HUES6 (cell line): ENCODE results near the gene MYO3B.
"Not testable (repeated sequence)": the region's sequence is repeated elsewhere in the genome, so short reads cannot be mapped to it uniquely, and the experiment has no call there.

Source experiments
- H3K27ac ChIP-seq: 2 replicates; pipeline ENCODE4 v1.7.0; 2013; ENCODE audit warnings: low read depth, mild to moderate bottlenecking, low read length, inconsistent platforms
- H3K27me3 ChIP-seq: 2 replicates; pipeline ENCODE4 v1.6.1; 2013; ENCODE audit warnings: low read length; ENCODE audit not compliant: control insufficient read depth, insufficient read depth
- H3K36me3 ChIP-seq: 2 replicates; pipeline ENCODE4 v1.6.1; 2013; ENCODE audit warnings: low read length; ENCODE audit not compliant: control insufficient read depth, insufficient read depth
- H3K4me1 ChIP-seq: 2 replicates; pipeline ENCODE4 v1.6.1; 2013; ENCODE audit warnings: low read length; ENCODE audit not compliant: control insufficient read depth, insufficient read depth
- H3K4me3 ChIP-seq: 2 replicates; pipeline ENCODE4 v1.5.1; 2013; ENCODE audit warnings: low read depth, low read length
- H3K9ac ChIP-seq: one replicate; pipeline ENCODE4 v1.6.1; 2013; ENCODE audit warnings: mild to moderate bottlenecking, low read length
- H3K9me3 ChIP-seq: 2 replicates; pipeline ENCODE4 v1.6.1; 2013; ENCODE audit warnings: low read depth, low read length; ENCODE audit not compliant: control insufficient read depth, insufficient read depth

The MYO3B gene

DNA sequence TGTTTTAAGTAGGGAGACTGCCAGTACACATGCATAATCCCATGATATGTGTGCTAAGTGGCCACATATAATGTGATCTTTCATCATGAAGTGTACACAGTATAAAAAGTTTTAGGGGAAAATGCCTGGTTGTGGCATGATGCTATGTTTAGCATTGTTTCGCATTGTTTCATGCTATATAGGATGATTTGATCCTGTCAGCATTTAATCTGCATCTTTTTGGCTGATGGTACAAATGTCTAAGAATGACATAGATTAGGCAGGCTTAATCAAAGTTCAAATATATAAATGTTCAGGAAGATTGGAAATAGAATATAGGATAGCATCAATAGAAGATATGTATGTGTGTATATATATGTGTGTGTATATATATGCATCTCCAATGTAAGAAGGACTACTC is 83.6 kb downstream of the MYO3B start:
- H3K36me3 ChIP-seq: no peaks in the 10 kb centered on the region

DNA sequence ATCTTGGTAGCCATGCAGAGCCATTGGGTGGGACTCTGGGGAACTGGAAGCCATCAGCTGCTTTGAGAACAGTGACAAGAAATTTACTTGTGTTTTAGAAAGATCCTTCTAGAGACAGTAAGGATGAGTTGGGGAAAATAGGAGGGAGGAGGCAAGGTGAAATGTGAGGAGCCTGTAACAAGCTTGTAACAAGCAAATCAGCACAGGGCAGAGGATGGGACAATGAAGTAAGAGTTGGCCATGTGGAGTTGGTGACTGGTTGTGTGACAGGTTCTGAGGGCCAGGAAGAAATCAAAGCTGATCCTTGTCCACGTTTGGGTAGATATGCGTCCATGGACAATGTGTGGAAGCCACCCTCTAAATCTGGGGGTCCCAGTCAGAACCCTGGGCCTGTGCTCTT is 84.4 kb downstream of the MYO3B start:
- H3K27me3 ChIP-seq: no peaks in the 10 kb centered on the region

More for the DNA sequence above, 83.6 kb downstream of the MYO3B start:
- H3K4me1 ChIP-seq: peaks cover 17% of the 10 kb centered on the region; the same call in 1 of the 2 replicates
- peaks cover 18% of the 10 kb centered on the region for H3K9me3 ChIP-seq
- no peak overlapping the region for H3K27ac ChIP-seq
- H3K9ac ChIP-seq: no peak overlapping the region
- no peaks in the 10 kb centered on the region for H3K27me3 ChIP-seq
- no peak overlapping the region for H3K4me3 ChIP-seq

DNA sequence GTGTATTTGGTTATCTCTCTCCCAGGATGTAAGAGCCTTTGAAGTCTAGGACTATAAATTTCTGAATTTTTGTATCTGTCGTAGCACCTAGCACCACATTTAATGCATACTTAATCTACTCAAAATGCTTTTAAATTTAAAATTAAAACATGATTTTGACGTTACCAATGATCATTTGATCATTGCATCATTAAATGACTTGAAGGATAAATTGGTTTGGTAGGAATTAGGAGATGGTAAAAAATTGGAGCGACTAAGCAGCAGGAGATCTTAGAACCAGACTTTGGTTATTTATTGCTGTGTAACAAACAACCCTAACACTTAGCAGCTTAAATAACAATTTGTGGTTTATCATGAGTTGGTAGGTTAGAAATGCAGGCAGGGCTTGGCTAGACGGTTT is 84.9 kb downstream of the MYO3B start:
- Histone ChIP-seq H3K9me3 (peaks cover 18% of the 10 kb centered on the region), H3K36me3 (no peaks in the 10 kb centered on the region), H3K9ac (peak overlapping the region; percentile 13), H3K4me3 (no peak overlapping the region), H3K27ac (peak overlapping the region; percentile 42; the same call in 1 of the 2 replicates), H3K4me1 (peaks cover 17% of the 10 kb centered on the region; the same call in 1 of the 2 replicates), H3K27me3 (no peaks in the 10 kb centered on the region)

More for the DNA sequence above, 84.4 kb downstream of the MYO3B start:
- H3K36me3 ChIP-seq: no peaks in the 10 kb centered on the region
- H3K9ac ChIP-seq: no peak overlapping the region
- H3K9me3 ChIP-seq: peaks cover 18% of the 10 kb centered on the region
- no peak overlapping the region for H3K27ac ChIP-seq
- H3K4me1 ChIP-seq: peaks cover 17% of the 10 kb centered on the region; the same call in 1 of the 2 replicates
- no peak overlapping the region for H3K4me3 ChIP-seq

DNA sequence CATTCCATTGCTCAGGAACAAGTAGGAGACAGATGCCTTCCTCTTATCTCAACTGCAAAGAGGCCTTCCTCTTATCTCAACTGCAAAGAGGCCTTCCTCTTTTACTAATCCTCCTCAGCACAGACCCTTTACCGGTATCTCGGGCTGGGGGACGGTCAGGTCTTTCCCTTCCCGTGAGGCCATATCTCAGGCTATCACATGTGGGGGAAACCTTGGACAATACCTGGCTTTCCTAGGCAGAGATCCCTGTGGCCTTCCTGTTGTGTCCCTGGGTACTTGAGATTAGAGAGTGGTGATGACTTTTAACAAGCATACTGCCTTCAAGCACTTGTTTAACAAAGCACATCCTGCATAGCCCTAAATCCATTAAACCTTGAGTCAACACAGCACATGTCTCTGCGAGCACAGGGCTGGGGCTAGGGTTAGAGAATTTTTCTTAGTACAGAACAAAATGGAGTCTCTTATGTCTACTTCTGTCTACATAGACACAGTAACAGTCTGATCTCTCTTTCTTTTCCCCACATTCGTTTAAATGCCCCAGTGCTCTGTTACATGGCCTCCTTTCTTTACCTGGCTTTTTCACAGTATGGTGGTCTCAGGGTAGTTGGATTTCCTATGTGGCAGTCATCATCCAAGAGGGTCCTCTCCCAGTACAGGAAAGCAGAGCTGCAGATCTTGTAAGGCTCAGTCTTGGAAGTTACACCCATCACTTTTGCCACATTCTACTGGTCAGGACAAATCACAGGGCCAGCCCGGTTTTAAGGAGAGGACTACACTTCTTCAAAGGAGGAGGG is 86.0 kb downstream of the MYO3B start:
- not testable (repeated sequence) for H3K4me3 ChIP-seq, H3K36me3 ChIP-seq, H3K27me3 ChIP-seq, H3K27ac ChIP-seq
- Histone ChIP-seq H3K9me3 (peaks cover 18% of the 10 kb centered on the region), H3K9ac (peak overlapping the region; percentile 31), H3K4me1 (peaks cover 17% of the 10 kb centered on the region; the same call in 1 of the 2 replicates)

DNA sequence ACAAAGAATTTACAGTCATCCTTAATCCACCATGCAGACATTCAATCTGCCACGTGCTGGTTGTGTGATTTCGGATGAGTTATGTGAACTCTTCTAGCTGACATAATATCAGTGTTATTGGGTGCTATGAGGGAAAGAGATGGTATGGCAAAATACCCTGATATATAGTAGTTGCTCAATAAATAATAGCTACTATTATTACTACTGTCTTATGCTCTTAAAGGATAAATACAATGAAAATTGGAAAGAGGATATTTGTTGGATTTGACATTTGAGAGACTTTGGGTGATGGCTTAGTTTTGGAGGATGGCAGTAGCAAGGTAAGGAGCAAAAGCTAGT is 86.5 kb downstream of the MYO3B start:
- Histone ChIP-seq H3K27ac (no peak overlapping the region; the same call in 1 of the 2 replicates), H3K4me1 (peaks cover 17% of the 10 kb centered on the region; the same call in 1 of the 2 replicates), H3K27me3 (no peaks in the 10 kb centered on the region), H3K9ac (no peak overlapping the region), H3K4me3 (no peak overlapping the region), H3K36me3 (no peaks in the 10 kb centered on the region), H3K9me3 (peaks cover 18% of the 10 kb centered on the region)

DNA sequence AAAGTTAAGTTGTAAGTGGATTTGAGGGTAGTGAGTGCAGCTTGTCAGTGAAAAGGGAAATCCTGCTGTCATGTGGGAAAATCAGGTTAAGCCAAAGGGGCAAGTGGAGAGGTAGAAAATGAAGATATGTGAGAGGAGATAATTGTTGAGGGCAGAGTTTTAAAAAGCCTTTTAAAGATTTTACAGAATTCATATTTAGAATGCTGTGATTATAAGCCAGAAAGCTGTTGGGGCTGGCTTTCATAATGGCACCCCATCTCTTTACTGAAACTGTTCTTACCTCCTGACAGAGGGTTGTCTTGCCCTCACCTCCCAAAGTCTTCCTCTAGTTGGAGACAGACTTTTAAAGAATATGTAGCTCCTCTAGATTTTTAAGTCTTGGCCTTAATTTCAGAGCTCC is 86.9 kb downstream of the MYO3B start:
- Histone ChIP-seq H3K9me3 (peaks cover 18% of the 10 kb centered on the region), H3K27ac (no peak overlapping the region; the same call in 1 of the 2 replicates), H3K27me3 (no peaks in the 10 kb centered on the region), H3K4me1 (peaks cover 17% of the 10 kb centered on the region; the same call in 1 of the 2 replicates), H3K36me3 (no peaks in the 10 kb centered on the region), H3K4me3 (no peak overlapping the region), H3K9ac (no peak overlapping the region)

DNA sequence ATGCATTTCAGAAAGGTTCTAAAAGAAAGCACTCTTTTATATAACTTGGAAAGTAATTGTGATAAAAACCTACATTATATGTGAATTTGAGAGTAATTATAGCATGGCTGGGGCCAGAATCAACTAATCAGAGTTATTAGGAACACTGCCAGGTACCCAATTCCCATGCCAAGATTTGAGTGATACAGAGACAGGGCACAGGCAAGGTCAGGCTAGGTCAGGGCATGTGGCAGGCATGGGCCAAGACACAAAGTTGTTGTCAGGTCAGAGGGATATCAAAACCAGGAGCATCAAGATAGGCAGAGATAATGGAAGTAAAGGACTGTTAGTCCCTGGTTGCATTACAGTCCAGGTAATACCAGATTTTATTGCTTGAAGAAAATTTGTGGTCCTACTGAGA is 87.4 kb downstream of the MYO3B start:
- no peak overlapping the region; the same call in 1 of the 2 replicates for H3K27ac ChIP-seq
- H3K27me3 ChIP-seq: no peaks in the 10 kb centered on the region
- peaks cover 17% of the 10 kb centered on the region; the same call in 1 of the 2 replicates for H3K4me1 ChIP-seq
- peaks cover 17% of the 10 kb centered on the region for H3K9me3 ChIP-seq
- no peak overlapping the region for H3K9ac ChIP-seq
- H3K36me3 ChIP-seq: no peaks in the 10 kb centered on the region
- no peak overlapping the region for H3K4me3 ChIP-seq

DNA sequence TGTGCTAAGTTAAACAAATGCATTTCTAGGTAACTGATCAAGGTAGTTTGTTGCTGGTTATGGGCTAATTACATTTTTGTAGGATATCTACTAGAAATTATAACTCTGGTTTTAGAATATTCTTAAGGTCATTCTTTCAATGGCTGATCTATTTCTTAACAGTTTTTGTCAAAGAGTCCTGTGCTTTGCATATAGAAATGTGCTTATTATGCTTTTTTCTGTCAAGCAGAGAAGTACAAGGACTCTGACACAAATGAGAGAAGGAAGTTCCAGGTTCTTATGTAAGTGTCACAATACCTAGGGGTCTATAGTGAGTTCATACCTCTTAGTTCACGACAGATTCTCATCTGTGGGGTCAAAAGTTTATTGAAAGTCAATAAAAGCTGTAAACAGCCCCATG is 88.4 kb downstream of the MYO3B start:
- Histone ChIP-seq H3K36me3 (no peaks in the 10 kb centered on the region), H3K9me3 (peaks cover 12% of the 10 kb centered on the region; the same call in 1 of the 2 replicates), H3K27ac (no peak overlapping the region), H3K4me3 (no peak overlapping the region), H3K27me3 (no peaks in the 10 kb centered on the region), H3K4me1 (peaks cover 17% of the 10 kb centered on the region; the same call in 1 of the 2 replicates), H3K9ac (no peak overlapping the region)

DNA sequence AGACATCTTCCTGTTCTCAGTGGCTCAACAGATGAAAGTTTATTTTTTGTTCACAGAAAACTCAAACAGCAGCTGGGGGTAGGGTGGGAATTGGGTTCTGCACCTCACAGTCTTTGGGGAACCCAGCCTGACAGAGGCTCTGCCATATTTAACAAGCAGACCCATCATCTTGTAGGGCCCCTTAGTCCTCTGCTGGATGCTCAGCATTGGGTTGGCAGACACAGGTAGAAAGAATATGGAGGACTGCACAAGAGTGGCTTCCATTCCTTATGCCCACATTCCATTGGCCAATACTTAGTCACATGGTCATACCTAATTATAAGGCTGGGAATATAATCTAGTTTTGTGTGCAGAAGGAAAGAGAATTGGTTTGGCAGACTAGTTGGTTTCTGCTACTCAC is 89.1 kb downstream of the MYO3B start:
- Histone ChIP-seq H3K4me3 (no peak overlapping the region), H3K36me3 (no peaks in the 10 kb centered on the region), H3K9ac (no peak overlapping the region), H3K27me3 (no peaks in the 10 kb centered on the region), H3K9me3 (peaks cover 5% of the 10 kb centered on the region; the same call in 1 of the 2 replicates), H3K27ac (no peak overlapping the region), H3K4me1 (peaks cover 17% of the 10 kb centered on the region; the same call in 1 of the 2 replicates)

DNA sequence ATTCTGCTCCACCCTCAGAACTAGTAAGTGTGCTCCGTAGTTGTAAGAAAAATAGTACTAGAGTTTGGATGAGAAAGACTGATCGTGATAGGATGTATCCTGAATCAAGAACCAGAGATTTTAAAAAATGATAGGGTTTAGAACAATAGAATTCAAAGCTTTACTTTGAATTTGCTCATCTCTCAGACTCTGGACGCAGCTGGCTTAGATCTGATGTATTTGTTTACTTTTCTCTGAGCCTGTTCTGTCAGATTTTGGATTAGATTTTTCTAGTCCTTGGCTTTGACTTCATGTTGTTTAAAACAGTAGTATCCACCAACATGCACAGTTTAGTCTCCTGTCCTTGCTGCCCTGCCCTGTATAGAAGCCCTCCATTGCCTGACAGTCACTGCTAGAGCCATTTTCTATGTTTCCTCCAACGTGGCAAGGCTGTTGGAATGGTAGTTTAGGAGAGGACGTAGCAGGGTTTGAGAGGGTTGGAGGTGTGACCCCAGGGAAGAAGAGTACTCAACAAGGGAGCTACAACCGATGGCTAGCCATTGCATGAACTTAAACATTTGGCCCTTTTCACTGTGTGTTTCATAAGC is 92.4 kb downstream of the MYO3B start:
- no peaks in the 10 kb centered on the region for H3K4me1 ChIP-seq
- no peak overlapping the region for H3K27ac ChIP-seq
- no peaks in the 10 kb centered on the region for H3K36me3 ChIP-seq
- no peaks in the 10 kb centered on the region for H3K27me3 ChIP-seq
- no peaks in the 10 kb centered on the region for H3K9me3 ChIP-seq
- H3K9ac ChIP-seq: no peak overlapping the region
- H3K4me3 ChIP-seq: no peak overlapping the region

DNA sequence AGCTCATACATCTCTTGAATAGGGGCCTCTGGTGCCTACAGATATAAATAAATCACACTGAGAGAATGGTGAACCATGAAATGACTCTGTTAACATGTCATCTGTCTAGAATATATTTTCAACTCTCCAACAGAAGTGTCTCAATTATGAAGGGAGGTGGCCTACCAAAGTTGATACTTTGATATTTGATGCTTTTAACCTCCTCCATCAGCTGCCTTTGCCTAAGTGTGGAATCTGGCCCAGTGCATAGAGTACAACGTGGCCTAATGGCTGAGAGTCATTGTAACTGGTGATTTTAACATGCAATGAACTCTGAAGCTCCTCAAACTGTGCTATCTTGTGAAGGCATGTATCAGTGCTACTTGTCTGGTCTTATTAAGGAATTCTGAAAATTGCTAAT is 93.4 kb downstream of the MYO3B start:
- Histone ChIP-seq H3K36me3 (no peaks in the 10 kb centered on the region), H3K9me3 (no peaks in the 10 kb centered on the region), H3K27me3 (no peaks in the 10 kb centered on the region), H3K4me3 (no peak overlapping the region), H3K27ac (no peak overlapping the region), H3K4me1 (no peaks in the 10 kb centered on the region), H3K9ac (no peak overlapping the region)
